GM12878 (cell line): ENCODE results near the gene FSTL4.

ENCODE experiments used
- ATF3 ChIP-seq: IDR thresholded peaks from 2 replicates; pipeline ENCODE4 v1.6.1; 2011; ENCODE audit warnings: low read depth, mild to moderate bottlenecking, low read length, moderate library complexity, borderline replicate concordance; ENCODE audit errors: extremely low read depth
- BCL3 ChIP-seq: IDR thresholded peaks from 2 replicates; pipeline ENCODE4 v1.6.1; 2011; ENCODE audit warnings: borderline replicate concordance, low read depth, mild to moderate bottlenecking, moderate library complexity, low read length; ENCODE audit not compliant: insufficient read depth, poor library complexity, severe bottlenecking
- CTCF ChIP-seq, 3 experiments: IDR thresholded peaks in 2 of 3; conservative IDR thresholded peaks in 1 of 3; 2 replicates each; pipeline ENCODE4 v1.5.1; 2011; ENCODE audit warnings: low read depth in 3 of 3, low read length in 3 of 3, mild to moderate bottlenecking in 3 of 3, control low read depth in 2 of 3, moderate library complexity in 2 of 3, inconsistent platforms in 1 of 3, mixed read lengths in 1 of 3; ENCODE audit not compliant: control insufficient read depth in 2 of 3, insufficient read depth in 1 of 3; ENCODE audit errors: extremely low read depth in 1 of 3
- FOS ChIP-seq: IDR thresholded peaks from 3 replicates; pipeline ENCODE4 v1.6.1; 2011; ENCODE audit warnings: borderline replicate concordance; ENCODE audit not compliant: insufficient read length; ENCODE audit errors: extremely low read depth
- MEF2B ChIP-seq: fragments of 450-650 bp; IDR thresholded peaks from 2 replicates; pipeline ENCODE4 v1.6.1; 2018; ENCODE audit warnings: mild to moderate bottlenecking, moderate library complexity; ENCODE audit not compliant: partially characterized antibody, poor library complexity, severe bottlenecking
- RAD21 ChIP-seq: IDR thresholded peaks from 2 replicates; pipeline ENCODE4 v1.6.1; 2011; ENCODE audit warnings: mild to moderate bottlenecking, low read depth, low read length, moderate library complexity; ENCODE audit not compliant: insufficient read depth
- SMAD1 ChIP-seq: fragments of 450-650 bp; IDR thresholded peaks from 2 replicates; pipeline ENCODE4 v1.6.1; 2018; ENCODE audit warnings: mild to moderate bottlenecking, low read depth; ENCODE audit not compliant: partially characterized antibody

GRCh38 chr5:133229931-133230664, 382.2 kb downstream of the FSTL4 start:
- no peak for TF ChIP-seq ATF3
- TF ChIP-seq CTCF (IDR thresholded peaks at IDR 0.05 in 2 of 3, conservative IDR thresholded peaks at IDR 0.05 in 1 of 3; ENCODE audit: control insufficient read depth in 2 of 3, extremely low read depth in 1 of 3, insufficient read depth in 1 of 3, low read depth in 3 of 3, low read length in 3 of 3), result no peak
- TF ChIP-seq FOS, result no peak
- no peak for TF ChIP-seq RAD21
- TF ChIP-seq MEF2B, result no peak
- no peak for TF ChIP-seq BCL3
- no peak for TF ChIP-seq SMAD1
